NT2/D1 (cell line): Measurements from ENCODE around the gene KRTAP1-1.
"Not testable (repeated sequence)": the region's sequence is repeated elsewhere in the genome, so short reads cannot be mapped to it uniquely, and the experiment has no call there.

Source experiments
- DNase-seq: peaks from one replicate; pipeline ENCODE4 v3.0.0-alpha.2; 2011; ENCODE audit warnings: low read depth, low spot score
- H3K27me3 ChIP-seq: 2 replicates; pipeline ENCODE4 v1.6.0; 2011; ENCODE audit warnings: mild to moderate bottlenecking; ENCODE audit not compliant: insufficient read length, insufficient read depth
- H3K36me3 ChIP-seq: 2 replicates; pipeline ENCODE4 v1.6.1; 2011; ENCODE audit warnings: mild to moderate bottlenecking, low read length, mixed read lengths; ENCODE audit not compliant: insufficient read depth, insufficient read length
- H3K4me1 ChIP-seq: 2 replicates; pipeline ENCODE4 v1.5.1; 2011; ENCODE audit not compliant: insufficient read depth, insufficient read length
- H3K4me3 ChIP-seq: 2 replicates; pipeline ENCODE4 v1.5.1; 2011; ENCODE audit warnings: low read depth; ENCODE audit not compliant: insufficient read length
- H3K9ac ChIP-seq: 2 replicates; pipeline ENCODE4 v1.6.0; 2011; ENCODE audit warnings: low read depth; ENCODE audit not compliant: insufficient read length
- H3K9me3 ChIP-seq: 2 replicates; pipeline ENCODE4 v1.5.1; 2011; ENCODE audit warnings: mild to moderate bottlenecking, low read length; ENCODE audit not compliant: insufficient read depth
- SUZ12 ChIP-seq: IDR thresholded peaks from 2 replicates; pipeline ENCODE4 v1.6.1; 2011; ENCODE audit not compliant: insufficient read length, insufficient read depth; ENCODE audit errors: extremely low read depth
- YY1 ChIP-seq: IDR thresholded peaks from 2 replicates; pipeline ENCODE4 v1.6.1; 2011; ENCODE audit not compliant: insufficient read length, insufficient read depth
- ZNF274 ChIP-seq: IDR thresholded peaks from 2 replicates; pipeline ENCODE4 v1.6.1; 2011; ENCODE audit warnings: mild to moderate bottlenecking, low read depth, low read length

KRTAP1-1 gene

DNA sequence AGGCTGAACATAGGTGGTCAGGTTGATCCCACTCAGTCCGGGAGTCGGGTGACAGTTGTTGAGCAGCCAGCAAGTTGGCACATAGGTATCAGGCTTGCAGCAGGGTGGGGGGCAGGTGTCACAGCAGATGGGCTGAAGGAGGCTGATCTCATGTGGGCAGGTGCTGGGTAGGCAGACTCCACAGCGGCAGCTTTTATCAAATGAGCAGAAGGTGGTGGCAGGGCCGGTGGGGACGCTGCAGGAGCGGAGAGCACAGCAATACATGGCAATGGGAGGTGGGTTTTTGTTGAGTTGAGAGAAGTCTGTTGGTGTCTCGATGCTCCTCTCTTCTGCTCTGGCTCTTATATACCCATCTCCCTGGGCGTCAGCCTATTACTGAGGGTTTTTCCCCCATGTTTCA lies 32.4 kb downstream of the KRTAP1-1 start, which contains the start of gene KRTAP3-1:
TSS of gene KRTAP3-1 (minus strand) at position 318 of the 400 bp plus-strand sequence. CDS start at position 264, 54 bp downstream.
- DNase-seq: no peak
- no peak within 1 kb of the TSS for H3K9ac ChIP-seq
- no peaks in the 10 kb centered on the region for H3K27me3 ChIP-seq
- H3K36me3 ChIP-seq: no peaks in the 10 kb centered on the region
- no peaks in the 10 kb centered on the region for H3K9me3 ChIP-seq
- TF ChIP-seq YY1: no peak
- no peak for TF ChIP-seq ZNF274
- no peak for TF ChIP-seq SUZ12
- H3K4me3 ChIP-seq: no peak within 1 kb of the TSS
- H3K4me1 ChIP-seq: peaks cover 4% of the 10 kb centered on the region

DNA sequence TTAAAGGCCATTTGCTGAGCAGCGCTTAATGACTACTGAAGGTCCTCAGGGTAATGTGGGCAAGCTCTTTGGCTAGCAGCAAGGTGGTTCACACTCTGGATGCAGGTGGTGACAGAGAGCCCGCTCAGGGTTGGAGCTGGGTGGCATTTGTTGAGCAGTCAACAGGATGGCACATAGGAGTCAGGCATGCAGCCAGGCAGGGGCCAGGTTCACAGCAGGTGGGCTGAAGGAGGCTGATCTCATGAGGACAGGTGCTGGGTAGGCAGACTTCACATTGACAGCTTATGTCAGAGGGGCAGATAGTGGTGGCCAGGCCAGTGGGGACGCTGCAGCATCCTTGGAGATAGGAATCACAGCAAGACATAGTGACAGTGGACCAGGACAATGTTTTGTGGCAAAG lies 36.9 kb downstream of the KRTAP1-1 start:
- peaks cover 4% of the 10 kb centered on the region for H3K4me1 ChIP-seq
- TF ChIP-seq ZNF274 (no peak), YY1 (no peak), SUZ12 (no peak)
- no peak for DNase-seq

DNA sequence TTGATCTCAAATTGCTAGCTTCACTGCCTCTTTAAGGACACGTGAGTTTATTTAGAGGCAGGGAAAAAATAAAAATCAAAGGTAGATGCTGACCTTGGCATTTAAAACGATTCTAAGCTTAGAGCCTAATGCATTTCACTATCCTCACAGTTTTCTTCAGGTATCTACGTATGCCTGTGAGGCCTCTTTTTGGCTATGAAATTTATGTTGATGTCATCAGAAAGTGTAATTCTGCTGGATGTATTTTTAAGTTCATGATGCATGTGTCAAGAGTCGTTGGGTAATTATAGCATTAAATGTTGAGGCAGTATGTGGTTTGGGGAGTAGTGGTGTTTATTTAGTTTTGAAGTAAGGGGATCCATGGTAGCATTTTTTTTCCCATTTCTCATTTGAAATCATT lies 37.3 kb downstream of the KRTAP1-1 start:
- Histone ChIP-seq H3K9ac (no peak overlapping the region), H3K36me3 (no peaks in the 10 kb centered on the region), H3K4me3 (no peak overlapping the region), H3K27me3 (no peaks in the 10 kb centered on the region), H3K9me3 (no peaks in the 10 kb centered on the region), H3K4me1 (peaks cover 4% of the 10 kb centered on the region)
- TF ChIP-seq YY1 (no peak), SUZ12 (no peak), ZNF274 (no peak)
- no peak for DNase-seq

More for the DNA sequence above, 36.9 kb downstream of the KRTAP1-1 start:
- H3K4me3 ChIP-seq: no peak overlapping the region
- H3K9me3 ChIP-seq: no peaks in the 10 kb centered on the region
- H3K27me3 ChIP-seq: no peaks in the 10 kb centered on the region
- H3K9ac ChIP-seq: no peak overlapping the region
- H3K36me3 ChIP-seq: no peaks in the 10 kb centered on the region

DNA sequence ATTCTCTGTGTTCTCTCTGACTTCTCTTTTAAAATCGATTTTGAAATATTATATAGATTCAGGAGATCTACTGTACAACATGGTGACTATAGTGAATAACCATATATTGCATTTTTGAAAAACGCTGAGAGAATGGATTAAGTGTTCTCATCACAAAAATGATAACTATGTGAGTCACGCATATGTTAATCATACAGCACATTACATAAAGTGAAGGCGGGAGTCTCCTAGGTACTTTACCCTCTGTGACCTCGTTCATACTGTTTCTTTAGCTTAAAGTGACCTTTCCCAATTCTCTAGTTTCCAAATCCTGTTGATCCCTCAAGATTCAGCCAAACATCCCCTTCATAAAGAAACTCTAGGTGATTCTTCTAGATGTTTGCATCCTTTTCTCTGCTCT lies 38.4 kb downstream of the KRTAP1-1 start:
- Histone ChIP-seq H3K36me3 (no peaks in the 10 kb centered on the region), H3K4me1 (no peaks in the 10 kb centered on the region), H3K9ac (no peak overlapping the region), H3K9me3 (no peaks in the 10 kb centered on the region), H3K4me3 (no peak overlapping the region), H3K27me3 (no peaks in the 10 kb centered on the region)
- DNase-seq: no peak
- TF ChIP-seq YY1: no peak
- TF ChIP-seq SUZ12: no peak
- TF ChIP-seq ZNF274: no peak

DNA sequence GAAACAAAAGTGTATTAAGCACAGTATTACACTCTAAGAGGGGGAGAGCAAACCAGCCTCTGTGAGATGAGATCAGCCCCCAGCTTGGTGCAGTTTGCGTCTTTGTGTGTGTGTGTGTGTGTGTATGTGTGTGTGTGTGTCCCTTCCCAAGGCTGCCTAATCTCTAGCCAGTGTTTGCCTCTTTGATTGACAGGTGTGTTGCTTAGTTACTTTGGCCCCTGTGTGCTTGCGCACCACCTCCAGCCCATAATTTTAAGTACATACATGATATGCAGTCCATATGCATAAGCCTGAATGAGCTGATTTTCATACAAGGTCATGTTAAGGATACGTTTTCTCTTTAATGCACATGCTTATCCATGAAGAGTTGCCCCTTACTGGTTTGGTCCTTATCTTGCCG lies 39.5 kb downstream of the KRTAP1-1 start:
- Histone ChIP-seq H3K4me3 (no peak overlapping the region), H3K4me1 (no peaks in the 10 kb centered on the region), H3K9ac (no peak overlapping the region), H3K27me3 (no peaks in the 10 kb centered on the region), H3K9me3 (no peaks in the 10 kb centered on the region), H3K36me3 (no peaks in the 10 kb centered on the region)
- no peak for TF ChIP-seq YY1
- TF ChIP-seq SUZ12: no peak
- no peak for TF ChIP-seq ZNF274
- no peak for DNase-seq

DNA sequence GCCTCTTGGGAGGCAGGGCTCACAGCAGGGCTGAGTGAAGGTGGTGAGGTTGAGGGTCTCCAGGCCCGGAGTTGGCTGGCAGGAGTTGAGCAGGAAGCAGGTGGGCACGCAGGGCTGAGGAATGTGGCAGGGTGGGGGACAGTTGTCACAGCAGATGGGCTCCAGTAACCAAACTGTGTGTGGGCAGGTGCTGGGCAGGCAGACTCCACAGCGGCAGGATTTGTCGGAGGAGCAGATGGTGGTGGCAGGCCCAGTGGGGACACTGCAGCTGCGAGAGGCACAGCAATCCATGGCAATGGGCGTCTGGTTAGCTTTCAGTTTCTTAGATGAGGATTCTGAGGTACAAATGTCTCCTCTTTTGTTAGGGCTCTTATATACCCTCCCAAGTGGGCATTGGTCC lies 41.7 kb downstream of the KRTAP1-1 start, which contains the start of gene KRTAP3-2:
TSS of gene KRTAP3-2 (minus strand) at position 344 of the 400 bp plus-strand sequence. CDS start at position 291, 53 bp downstream.
- not testable (repeated sequence) for H3K27me3 ChIP-seq, H3K9ac ChIP-seq, DNase-seq, H3K9me3 ChIP-seq, H3K36me3 ChIP-seq, H3K4me1 ChIP-seq, H3K4me3 ChIP-seq

DNA sequence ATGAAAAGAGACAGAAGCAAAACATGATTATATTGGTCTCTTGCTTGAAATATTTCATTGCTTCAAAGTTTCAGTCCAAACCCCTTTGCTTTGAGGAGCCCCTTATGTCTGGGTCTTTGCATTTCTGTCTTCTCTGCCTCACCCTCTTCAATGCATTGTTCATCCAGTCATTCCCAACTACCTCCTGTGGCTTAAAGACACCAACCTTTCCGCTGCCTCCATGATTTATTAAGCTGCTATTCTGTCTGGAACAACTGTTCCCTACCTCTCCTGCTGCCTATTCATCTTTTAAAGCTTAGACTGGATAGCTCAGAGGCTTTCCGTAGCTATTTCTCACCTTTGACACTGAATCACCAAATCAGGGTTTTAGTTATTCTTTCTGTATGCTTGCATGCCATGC lies 43.9 kb downstream of the KRTAP1-1 start:
- Histone ChIP-seq H3K4me1 (peaks cover 2% of the 10 kb centered on the region), H3K36me3 (no peaks in the 10 kb centered on the region), H3K4me3 (no peak overlapping the region), H3K9ac (no peak overlapping the region), H3K27me3 (no peaks in the 10 kb centered on the region), H3K9me3 (no peaks in the 10 kb centered on the region)
- TF ChIP-seq ZNF274: no peak
- no peak for TF ChIP-seq SUZ12
- TF ChIP-seq YY1: no peak
- no peak for DNase-seq

DNA sequence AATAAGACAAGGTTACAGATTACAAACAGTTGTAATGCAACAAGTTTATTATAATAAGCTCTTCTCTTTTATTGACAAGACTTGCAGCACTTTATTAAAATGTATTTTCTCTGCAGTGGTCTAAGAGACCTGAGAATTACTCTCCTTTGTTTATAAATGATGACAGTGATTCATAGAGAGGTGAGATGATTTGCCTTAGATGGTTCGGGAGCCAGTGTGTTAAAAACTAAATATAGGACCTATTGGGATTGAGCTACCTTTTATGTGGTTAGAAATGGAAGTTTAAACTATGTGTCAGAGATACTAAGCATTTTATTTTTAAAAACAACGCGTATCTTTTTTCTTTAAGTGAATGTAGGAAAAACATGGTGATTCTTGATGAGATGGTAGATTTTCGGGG lies 44.4 kb downstream of the KRTAP1-1 start:
- Histone ChIP-seq H3K27me3 (no peaks in the 10 kb centered on the region), H3K4me3 (no peak overlapping the region), H3K36me3 (no peaks in the 10 kb centered on the region), H3K9ac (no peak overlapping the region), H3K4me1 (peaks cover 2% of the 10 kb centered on the region), H3K9me3 (no peaks in the 10 kb centered on the region)
- TF ChIP-seq YY1 (no peak), SUZ12 (no peak), ZNF274 (no peak)
- DNase-seq: no peak
